ENCODE data around the gene DHRS4. TPM values are rescaled to one million over a fixed set of nuclear protein-coding genes. Genes with fewer than 3 reads are reported as not detected.

The DHRS4 gene
- total and polyA plus RNA-seq, 2 of the 13 experiments (the other 11 are each of a cell fraction or from before 2014, with no cell fraction given), result 23.9 to 45.1 TPM

- TF ChIP-seq, protein P1, sequence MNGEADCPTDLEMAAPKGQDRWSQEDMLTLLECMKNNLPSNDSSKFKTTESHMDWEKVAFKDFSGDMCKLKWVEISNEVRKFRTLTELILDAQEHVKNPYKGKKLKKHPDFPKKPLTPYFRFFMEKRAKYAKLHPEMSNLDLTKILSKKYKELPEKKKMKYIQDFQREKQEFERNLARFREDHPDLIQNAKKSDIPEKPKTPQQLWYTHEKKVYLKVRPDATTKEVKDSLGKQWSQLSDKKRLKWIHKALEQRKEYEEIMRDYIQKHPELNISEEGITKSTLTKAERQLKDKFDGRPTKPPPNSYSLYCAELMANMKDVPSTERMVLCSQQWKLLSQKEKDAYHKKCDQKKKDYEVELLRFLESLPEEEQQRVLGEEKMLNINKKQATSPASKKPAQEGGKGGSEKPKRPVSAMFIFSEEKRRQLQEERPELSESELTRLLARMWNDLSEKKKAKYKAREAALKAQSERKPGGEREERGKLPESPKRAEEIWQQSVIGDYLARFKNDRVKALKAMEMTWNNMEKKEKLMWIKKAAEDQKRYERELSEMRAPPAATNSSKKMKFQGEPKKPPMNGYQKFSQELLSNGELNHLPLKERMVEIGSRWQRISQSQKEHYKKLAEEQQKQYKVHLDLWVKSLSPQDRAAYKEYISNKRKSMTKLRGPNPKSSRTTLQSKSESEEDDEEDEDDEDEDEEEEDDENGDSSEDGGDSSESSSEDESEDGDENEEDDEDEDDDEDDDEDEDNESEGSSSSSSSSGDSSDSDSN (CRISPR knock-in tag; IDR thresholded peaks at IDR 0.05), result peak; percentile 99
- peak; percentile 94 for TF ChIP-seq NRL (CRISPR knock-in tag; IDR thresholded peaks at IDR 0.05; ENCODE audit: borderline replicate concordance)
- 0 out of 2 replicates have a peak, but pooled peaks have one; percentile 26 for TF ChIP-seq ZC3H4 (CRISPR knock-in tag; IDR thresholded peaks at IDR 0.05; ENCODE audit: borderline replicate concordance)
- TF ChIP-seq ZNF747 (CRISPR knock-in tag; IDR thresholded peaks at IDR 0.05; ENCODE audit: borderline replicate concordance), result peak; percentile 97
- peak; percentile 84 for TF ChIP-seq GZF1 (CRISPR knock-in tag; IDR thresholded peaks at IDR 0.05)
- TF ChIP-seq RCOR2 (CRISPR knock-in tag; IDR thresholded peaks at IDR 0.05), result 0 out of 2 replicates have a peak, but pooled peaks have one; percentile 26
- TF ChIP-seq ZNF317 (CRISPR knock-in tag; IDR thresholded peaks at IDR 0.05), result peak; percentile 49; the same call in 1 of the 2 replicates
- TF ChIP-seq ZNF460 (CRISPR knock-in tag; IDR thresholded peaks at IDR 0.05; ENCODE audit: borderline replicate concordance), result peak; percentile 34; the same call in 1 of the 2 replicates
- peak; percentile 25; the same call in 1 of the 2 replicates for TF ChIP-seq MXD4 (CRISPR knock-in tag; IDR thresholded peaks at IDR 0.05)
- 0 out of 2 replicates have a peak, but pooled peaks have one; percentile 42 for TF ChIP-seq ZFP1 (CRISPR knock-in tag; IDR thresholded peaks at IDR 0.05)
- TF ChIP-seq NCOA2 (CRISPR knock-in tag; IDR thresholded peaks at IDR 0.05), result peak; percentile 40; the same call in 1 of the 2 replicates
- peak; percentile 84; the same call in 1 of the 2 replicates for TF ChIP-seq ZNF564 (CRISPR knock-in tag; IDR thresholded peaks at IDR 0.05)
- TF ChIP-seq SMAD9 (CRISPR knock-in tag; IDR thresholded peaks at IDR 0.05), result 0 out of 2 replicates have a peak, but pooled peaks have one; percentile 16
- TF ChIP-seq IKZF5 (CRISPR knock-in tag; IDR thresholded peaks at IDR 0.05), result peak; percentile 70
- peak; percentile 94 for TF ChIP-seq ZSCAN25 (CRISPR knock-in tag; IDR thresholded peaks at IDR 0.05)
- peak; percentile 22; the same call in 1 of the 2 replicates for TF ChIP-seq ZNF430 (CRISPR knock-in tag; IDR thresholded peaks at IDR 0.05)
- peak; percentile 93 for TF ChIP-seq KAT7 (CRISPR knock-in tag; IDR thresholded peaks at IDR 0.05; ENCODE audit: borderline replicate concordance)
- TF ChIP-seq, protein P2, sequence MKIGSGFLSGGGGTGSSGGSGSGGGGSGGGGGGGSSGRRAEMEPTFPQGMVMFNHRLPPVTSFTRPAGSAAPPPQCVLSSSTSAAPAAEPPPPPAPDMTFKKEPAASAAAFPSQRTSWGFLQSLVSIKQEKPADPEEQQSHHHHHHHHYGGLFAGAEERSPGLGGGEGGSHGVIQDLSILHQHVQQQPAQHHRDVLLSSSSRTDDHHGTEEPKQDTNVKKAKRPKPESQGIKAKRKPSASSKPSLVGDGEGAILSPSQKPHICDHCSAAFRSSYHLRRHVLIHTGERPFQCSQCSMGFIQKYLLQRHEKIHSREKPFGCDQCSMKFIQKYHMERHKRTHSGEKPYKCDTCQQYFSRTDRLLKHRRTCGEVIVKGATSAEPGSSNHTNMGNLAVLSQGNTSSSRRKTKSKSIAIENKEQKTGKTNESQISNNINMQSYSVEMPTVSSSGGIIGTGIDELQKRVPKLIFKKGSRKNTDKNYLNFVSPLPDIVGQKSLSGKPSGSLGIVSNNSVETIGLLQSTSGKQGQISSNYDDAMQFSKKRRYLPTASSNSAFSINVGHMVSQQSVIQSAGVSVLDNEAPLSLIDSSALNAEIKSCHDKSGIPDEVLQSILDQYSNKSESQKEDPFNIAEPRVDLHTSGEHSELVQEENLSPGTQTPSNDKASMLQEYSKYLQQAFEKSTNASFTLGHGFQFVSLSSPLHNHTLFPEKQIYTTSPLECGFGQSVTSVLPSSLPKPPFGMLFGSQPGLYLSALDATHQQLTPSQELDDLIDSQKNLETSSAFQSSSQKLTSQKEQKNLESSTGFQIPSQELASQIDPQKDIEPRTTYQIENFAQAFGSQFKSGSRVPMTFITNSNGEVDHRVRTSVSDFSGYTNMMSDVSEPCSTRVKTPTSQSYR (CRISPR knock-in tag; IDR thresholded peaks at IDR 0.05; ENCODE audit: borderline replicate concordance), result 0 out of 2 replicates have a peak, but pooled peaks have one; percentile 4
- TF ChIP-seq ZNF292 (CRISPR knock-in tag; IDR thresholded peaks at IDR 0.05; ENCODE audit: borderline replicate concordance, low read depth), result peak; percentile 83
- TF ChIP-seq, protein P3, sequence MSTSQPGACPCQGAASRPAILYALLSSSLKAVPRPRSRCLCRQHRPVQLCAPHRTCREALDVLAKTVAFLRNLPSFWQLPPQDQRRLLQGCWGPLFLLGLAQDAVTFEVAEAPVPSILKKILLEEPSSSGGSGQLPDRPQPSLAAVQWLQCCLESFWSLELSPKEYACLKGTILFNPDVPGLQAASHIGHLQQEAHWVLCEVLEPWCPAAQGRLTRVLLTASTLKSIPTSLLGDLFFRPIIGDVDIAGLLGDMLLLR (CRISPR knock-in tag; IDR thresholded peaks at IDR 0.05), result peak; percentile 34; the same call in 1 of the 2 replicates
- peak; percentile 93; the same call in 1 of the 2 replicates for TF ChIP-seq ZNF598 (CRISPR knock-in tag; IDR thresholded peaks at IDR 0.05; ENCODE audit: borderline replicate concordance)
- peak; percentile 92; the same call in 1 of the 2 replicates for TF ChIP-seq ZNF431 (CRISPR knock-in tag; IDR thresholded peaks at IDR 0.05; ENCODE audit: borderline replicate concordance, low read depth)
These were observed 35.2 kb downstream of the DHRS4 start, which contains the start of gene DHRS4L2 (continued) for GRCh38 chr14:23988607-23989363.
